Adipocyte (in vitro differentiated cells): ENCODE measurements around the gene CAMSAP3.

ENCODE experiments used
- DNase-seq: peaks from one replicate; pipeline ENCODE4 v3.0.0-alpha.2; 2015; ENCODE audit warnings: low read depth
- H3K27me3 ChIP-seq: replicated peaks from 2 replicates; pipeline ENCODE4 v1.7.0; 2013; ENCODE audit warnings: mild to moderate bottlenecking, low read length, moderate library complexity; ENCODE audit not compliant: control insufficient read depth, insufficient read depth
- H3K36me3 ChIP-seq: 2 replicates; pipeline ENCODE4 v1.7.0; 2013; ENCODE audit warnings: low read length, mild to moderate bottlenecking, moderate library complexity; ENCODE audit not compliant: control insufficient read depth, insufficient read depth, severe bottlenecking
- H3K4me1 ChIP-seq: 2 replicates; pipeline ENCODE4 v1.7.0; 2013; ENCODE audit warnings: mild to moderate bottlenecking, low read length, moderate library complexity; ENCODE audit not compliant: control insufficient read depth, insufficient read depth
- H3K4me3 ChIP-seq: 2 replicates; pipeline ENCODE4 v1.7.0; 2013; ENCODE audit warnings: mild to moderate bottlenecking, low read length, moderate library complexity
- H3K9ac ChIP-seq: 2 replicates; pipeline ENCODE4 v1.7.0; 2013; ENCODE audit warnings: mild to moderate bottlenecking, low read length, moderate library complexity
- H3K9me3 ChIP-seq: 2 replicates; pipeline ENCODE4 v1.7.0; 2013; ENCODE audit warnings: mild to moderate bottlenecking, low read length, moderate library complexity; ENCODE audit not compliant: control insufficient read depth

CAMSAP3 gene

GRCh38 chr19:7648265-7649014 is 52.8 kb downstream of the CAMSAP3 start:
- DNase-seq = no peak
- peaks cover 13% of the 10 kb centered on the region for H3K27me3 ChIP-seq
- H3K9ac ChIP-seq = no peak overlapping the region
- H3K36me3 ChIP-seq = no peaks in the 10 kb centered on the region
- H3K9me3 ChIP-seq = no peaks in the 10 kb centered on the region
- H3K4me1 ChIP-seq = peaks cover 12% of the 10 kb centered on the region
- no peak overlapping the region for H3K4me3 ChIP-seq

- H3K27me3 ChIP-seq = peaks cover 13% of the 10 kb centered on the region
- no peak overlapping the region for H3K4me3 ChIP-seq
- H3K36me3 ChIP-seq = no peaks in the 10 kb centered on the region
- H3K9me3 ChIP-seq = no peaks in the 10 kb centered on the region
- DNase-seq = no peak
- no peak overlapping the region for H3K9ac ChIP-seq
- H3K4me1 ChIP-seq = peaks cover 11% of the 10 kb centered on the region
Observed at GRCh38 chr19:7650148-7650547, 54.5 kb downstream of the CAMSAP3 start.

GRCh38 chr19:7652061-7652641 is 56.5 kb downstream of the CAMSAP3 start:
- Histone ChIP-seq H3K4me1 (peaks cover 7% of the 10 kb centered on the region), H3K36me3 (no peaks in the 10 kb centered on the region), H3K4me3 (peak overlapping the region; percentile 25), H3K9me3 (no peaks in the 10 kb centered on the region), H3K9ac (no peak overlapping the region), H3K27me3 (peaks cover 4% of the 10 kb centered on the region)
- DNase-seq = peak; percentile 89

- no peaks in the 10 kb centered on the region for H3K36me3 ChIP-seq
- peaks cover 14% of the 10 kb centered on the region for H3K27me3 ChIP-seq
- H3K9ac ChIP-seq = no peak overlapping the region
- H3K4me3 ChIP-seq = no peak overlapping the region
- H3K4me1 ChIP-seq = peaks cover 8% of the 10 kb centered on the region
- peak; percentile 18 for DNase-seq
- no peaks in the 10 kb centered on the region for H3K9me3 ChIP-seq
Observed at GRCh38 chr19:7654401-7654800, 58.7 kb downstream of the CAMSAP3 start.

- H3K9ac ChIP-seq = no peak overlapping the region
- H3K4me3 ChIP-seq = no peak overlapping the region
- no peak for DNase-seq
- no peaks in the 10 kb centered on the region for H3K36me3 ChIP-seq
- peaks cover 7% of the 10 kb centered on the region for H3K4me1 ChIP-seq
- H3K27me3 ChIP-seq = peaks cover 16% of the 10 kb centered on the region
- no peaks in the 10 kb centered on the region for H3K9me3 ChIP-seq
Observed at GRCh38 chr19:7655581-7655980, 59.9 kb downstream of the CAMSAP3 start.

GRCh38 chr19:7657131-7657751 is 61.6 kb downstream of the CAMSAP3 start:
- DNase-seq = peak; percentile 50
- Histone ChIP-seq H3K9ac (no peak overlapping the region), H3K4me3 (no peak overlapping the region), H3K27me3 (peaks cover 20% of the 10 kb centered on the region), H3K9me3 (no peaks in the 10 kb centered on the region), H3K4me1 (peaks cover 6% of the 10 kb centered on the region), H3K36me3 (no peaks in the 10 kb centered on the region)

GRCh38 chr19:7658219-7658686 is 62.6 kb downstream of the CAMSAP3 start:
- Histone ChIP-seq H3K4me1 (peaks cover 4% of the 10 kb centered on the region), H3K36me3 (no peaks in the 10 kb centered on the region), H3K9me3 (no peaks in the 10 kb centered on the region), H3K4me3 (no peak overlapping the region), H3K27me3 (peaks cover 24% of the 10 kb centered on the region), H3K9ac (no peak overlapping the region)
- no peak for DNase-seq

- Histone ChIP-seq H3K9ac (no peak overlapping the region), H3K9me3 (no peaks in the 10 kb centered on the region), H3K4me3 (no peak overlapping the region), H3K36me3 (no peaks in the 10 kb centered on the region), H3K4me1 (peaks cover 4% of the 10 kb centered on the region), H3K27me3 (peaks cover 37% of the 10 kb centered on the region)
- DNase-seq = no peak
Observed at GRCh38 chr19:7661744-7662538, 66.3 kb downstream of the CAMSAP3 start.

GRCh38 chr19:7662657-7663056 is 67.0 kb downstream of the CAMSAP3 start:
- no peak for DNase-seq
- no peaks in the 10 kb centered on the region for H3K36me3 ChIP-seq
- H3K9ac ChIP-seq = no peak overlapping the region
- peaks cover 38% of the 10 kb centered on the region for H3K27me3 ChIP-seq
- H3K4me3 ChIP-seq = no peak overlapping the region
- H3K4me1 ChIP-seq = no peaks in the 10 kb centered on the region
- H3K9me3 ChIP-seq = no peaks in the 10 kb centered on the region

- DNase-seq = no peak
- no peaks in the 10 kb centered on the region for H3K36me3 ChIP-seq
- H3K27me3 ChIP-seq = peaks cover 33% of the 10 kb centered on the region
- H3K4me3 ChIP-seq = no peak overlapping the region
- H3K4me1 ChIP-seq = no peaks in the 10 kb centered on the region
- no peak overlapping the region for H3K9ac ChIP-seq
- no peaks in the 10 kb centered on the region for H3K9me3 ChIP-seq
Observed at GRCh38 chr19:7663706-7664105, 68.0 kb downstream of the CAMSAP3 start.

GRCh38 chr19:7665076-7665475 is 69.4 kb downstream of the CAMSAP3 start:
- H3K4me3 ChIP-seq = no peak overlapping the region
- no peaks in the 10 kb centered on the region for H3K36me3 ChIP-seq
- no peaks in the 10 kb centered on the region for H3K9me3 ChIP-seq
- peaks cover 40% of the 10 kb centered on the region for H3K27me3 ChIP-seq
- peak; percentile 89 for DNase-seq
- H3K4me1 ChIP-seq = no peaks in the 10 kb centered on the region
- H3K9ac ChIP-seq = no peak overlapping the region
